ENCODE data around the gene BLCAP. TPM values are rescaled to one million over a fixed set of nuclear protein-coding genes. Genes with fewer than 3 reads are reported as not detected.

The BLCAP gene
- total and polyA plus RNA-seq, 4 donors = 53.3 to 81.5 (median 55.2) TPM

DNA sequence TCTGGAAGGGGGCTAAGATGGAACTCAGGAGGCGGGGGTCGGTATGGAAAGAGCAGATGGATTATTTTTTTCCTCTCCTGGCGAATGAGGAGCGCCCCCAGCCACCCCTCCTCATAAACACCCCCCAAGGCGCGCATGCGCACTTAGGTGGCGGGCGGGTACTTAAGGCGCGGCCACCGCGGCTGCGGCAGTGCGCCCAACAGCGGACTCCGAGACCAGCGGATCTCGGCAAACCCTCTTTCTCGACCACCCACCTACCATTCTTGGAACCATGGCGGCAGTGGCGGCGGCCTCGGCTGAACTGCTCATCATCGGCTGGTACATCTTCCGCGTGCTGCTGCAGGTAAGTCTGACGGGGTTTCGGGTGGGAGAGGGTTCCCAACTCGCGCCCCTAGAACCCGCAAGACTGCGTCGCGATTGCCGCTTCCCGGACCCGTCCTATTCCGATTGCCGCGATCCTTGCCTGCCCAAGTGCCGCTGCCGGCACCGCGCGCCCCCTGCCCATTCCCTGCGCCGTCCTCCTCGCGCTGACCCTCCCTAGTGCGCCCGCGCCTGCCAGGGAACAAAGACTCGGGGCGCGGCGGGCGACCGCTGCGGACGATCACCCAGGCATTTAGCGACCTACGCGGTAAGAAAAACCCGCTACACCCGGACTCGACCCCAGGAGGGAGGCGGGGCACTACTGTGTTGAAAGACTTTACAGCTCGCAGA, 6.5 kb downstream of the BLCAP start, which contains the start of gene NNAT:
NNAT (plus strand) TSS at position 190 of the 711 bp plus-strand sequence; CDS start at position 272, 82 bp downstream.
- no peaks in the 10 kb centered on the region for H3K9me3 ChIP-seq (ENCODE audit: control insufficient read depth in 4 of 4, insufficient read depth in 3 of 4, low read length in 3 of 4)
- 59 to 68% methylated on average over 69 of the region's 69 CpGs for WGBS, 2 donors
- no peak within 1 kb of the TSS for H3K4me3 ChIP-seq
- ATAC-seq (ENCODE audit: insufficient read depth, low FRiP score) = no peak
- no peak within 1 kb of the TSS for H3K9ac ChIP-seq (ENCODE audit: insufficient read depth in 1 of 2, low read length in 2 of 2)
- peak; percentile 75 to 79 (median 77) for DNase-seq
- no peak within 1 kb of the TSS for H3K27ac ChIP-seq (ENCODE audit: low read depth in 1 of 2, low read length in 1 of 2)
- no peaks in the 10 kb centered on the region for H3K27me3 ChIP-seq (ENCODE audit: control insufficient read depth in 3 of 3, insufficient read depth in 3 of 3, low read length in 2 of 3)
- peaks cover 19 to 45% (median 37%) of the 10 kb centered on the region in 5 donors for H3K4me1 ChIP-seq (ENCODE audit: control insufficient read depth in 5 of 5, insufficient read depth in 5 of 5, low read length in 5 of 5)
- TF ChIP-seq, protein P1, sequence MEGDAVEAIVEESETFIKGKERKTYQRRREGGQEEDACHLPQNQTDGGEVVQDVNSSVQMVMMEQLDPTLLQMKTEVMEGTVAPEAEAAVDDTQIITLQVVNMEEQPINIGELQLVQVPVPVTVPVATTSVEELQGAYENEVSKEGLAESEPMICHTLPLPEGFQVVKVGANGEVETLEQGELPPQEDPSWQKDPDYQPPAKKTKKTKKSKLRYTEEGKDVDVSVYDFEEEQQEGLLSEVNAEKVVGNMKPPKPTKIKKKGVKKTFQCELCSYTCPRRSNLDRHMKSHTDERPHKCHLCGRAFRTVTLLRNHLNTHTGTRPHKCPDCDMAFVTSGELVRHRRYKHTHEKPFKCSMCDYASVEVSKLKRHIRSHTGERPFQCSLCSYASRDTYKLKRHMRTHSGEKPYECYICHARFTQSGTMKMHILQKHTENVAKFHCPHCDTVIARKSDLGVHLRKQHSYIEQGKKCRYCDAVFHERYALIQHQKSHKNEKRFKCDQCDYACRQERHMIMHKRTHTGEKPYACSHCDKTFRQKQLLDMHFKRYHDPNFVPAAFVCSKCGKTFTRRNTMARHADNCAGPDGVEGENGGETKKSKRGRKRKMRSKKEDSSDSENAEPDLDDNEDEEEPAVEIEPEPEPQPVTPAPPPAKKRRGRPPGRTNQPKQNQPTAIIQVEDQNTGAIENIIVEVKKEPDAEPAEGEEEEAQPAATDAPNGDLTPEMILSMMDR (IDR thresholded peaks at IDR 0.05; ENCODE audit: control extremely low read depth, extremely low read depth) = no peak
- peaks cover 0 to 11% (median 2%) of the 10 kb centered on the region in 4 donors for H3K36me3 ChIP-seq (ENCODE audit: control insufficient read depth in 4 of 4, insufficient read depth in 4 of 4, low read length in 4 of 4)

DNA sequence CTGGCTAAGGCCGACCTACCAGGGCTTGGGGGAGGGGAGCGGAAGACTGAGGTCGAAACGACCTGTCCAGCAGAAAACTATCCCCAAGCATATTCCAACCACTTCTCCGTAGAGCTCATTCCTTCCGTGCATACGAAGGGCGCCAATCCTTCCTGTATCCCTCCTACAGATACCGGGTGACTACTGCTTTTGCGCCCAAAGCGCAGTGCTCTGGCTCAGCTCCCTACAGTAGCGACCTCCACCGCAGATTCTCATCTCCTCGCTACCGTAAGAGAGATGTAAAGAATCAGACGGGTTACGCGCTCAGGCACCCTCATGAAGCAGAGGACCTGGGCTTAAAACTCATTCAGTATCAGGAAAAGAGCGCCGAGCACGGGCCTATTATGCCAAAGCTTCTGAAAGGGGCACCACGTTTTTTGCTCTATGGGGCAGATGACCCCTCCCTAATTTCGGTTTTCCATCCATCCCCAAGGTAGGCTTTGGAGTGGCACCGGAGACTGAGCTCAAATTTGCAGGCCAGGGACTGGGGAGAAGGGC, 7.2 kb downstream of the BLCAP start:
- Histone ChIP-seq H3K4me1 (ENCODE audit: control insufficient read depth in 5 of 5, insufficient read depth in 5 of 5, low read length in 5 of 5) (peaks cover 13 to 41% (median 29%) of the 10 kb centered on the region in 5 donors), H3K4me3 (no peak overlapping the region), H3K27ac (ENCODE audit: low read depth in 1 of 2, low read length in 1 of 2) (no peak overlapping the region), H3K9me3 (ENCODE audit: control insufficient read depth in 4 of 4, insufficient read depth in 3 of 4, low read length in 3 of 4) (no peaks in the 10 kb centered on the region), H3K27me3 (ENCODE audit: control insufficient read depth in 3 of 3, insufficient read depth in 3 of 3, low read length in 2 of 3) (no peaks in the 10 kb centered on the region), H3K9ac (ENCODE audit: insufficient read depth in 1 of 2, low read length in 2 of 2) (no peak overlapping the region), H3K36me3 (ENCODE audit: control insufficient read depth in 4 of 4, insufficient read depth in 4 of 4, low read length in 4 of 4) (peaks cover 0 to 13% (median 2%) of the 10 kb centered on the region in 4 donors)
- DNase-seq (peak in 1 of 3 donors; percentile 23), ATAC-seq (ENCODE audit: insufficient read depth, low FRiP score) (no peak)
- 73 to 87% methylated on average over 24 of the region's 24 CpGs for WGBS, 2 donors
- TF ChIP-seq, protein P1 (IDR thresholded peaks at IDR 0.05; ENCODE audit: control extremely low read depth, extremely low read depth) = no peak

DNA sequence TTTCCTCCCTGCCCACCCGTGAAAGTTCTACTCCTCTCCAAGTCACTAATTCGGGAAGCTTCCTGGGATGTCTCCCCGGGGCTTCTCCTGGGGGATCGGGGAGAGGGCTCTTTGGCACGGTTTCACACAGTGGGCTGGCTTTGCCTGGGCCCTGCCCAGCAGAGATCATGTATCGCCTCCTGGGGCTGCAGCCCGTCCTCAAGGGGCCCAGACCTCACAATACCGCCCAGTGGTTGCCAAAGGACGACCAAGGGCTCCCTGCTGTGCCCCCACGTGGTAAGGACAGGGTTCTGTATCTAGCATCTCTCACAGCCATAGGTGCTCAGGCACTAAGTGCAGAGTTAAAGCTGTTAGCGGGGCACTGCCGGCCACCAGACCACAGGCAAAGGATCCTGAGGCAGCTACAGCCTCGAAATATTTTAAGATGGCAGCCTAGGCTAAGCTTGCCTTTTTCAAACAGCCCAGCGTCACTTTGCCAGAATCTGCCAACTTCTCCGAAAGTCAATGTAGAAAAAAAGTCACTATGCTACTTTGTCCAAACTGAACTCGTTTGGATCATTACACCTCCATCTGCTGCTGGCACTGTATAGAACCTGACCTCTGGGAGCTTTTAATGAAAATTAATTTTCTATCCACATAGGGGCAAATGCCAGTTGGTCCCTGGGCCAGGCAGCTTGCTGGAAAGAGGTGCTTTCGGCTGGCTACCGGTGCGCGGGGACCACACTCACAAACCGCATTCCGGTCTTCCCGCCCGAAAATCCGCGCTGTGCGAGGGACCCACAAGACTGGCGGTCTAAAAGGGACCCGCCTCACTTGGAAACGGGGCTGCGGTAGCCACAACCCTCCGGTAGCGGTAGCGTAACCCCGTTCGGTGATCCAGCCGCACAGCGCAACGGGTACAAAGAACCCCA, 7.9 kb downstream of the BLCAP start:
- Histone ChIP-seq H3K27me3 (ENCODE audit: control insufficient read depth in 3 of 3, insufficient read depth in 3 of 3, low read length in 2 of 3) (no peaks in the 10 kb centered on the region), H3K36me3 (ENCODE audit: control insufficient read depth in 4 of 4, insufficient read depth in 4 of 4, low read length in 4 of 4) (peaks cover 0 to 20% (median 2%) of the 10 kb centered on the region in 4 donors), H3K9ac (ENCODE audit: insufficient read depth in 1 of 2, low read length in 2 of 2) (no peak overlapping the region), H3K4me1 (ENCODE audit: control insufficient read depth in 5 of 5, insufficient read depth in 5 of 5, low read length in 5 of 5) (peaks cover 12 to 37% (median 27%) of the 10 kb centered on the region in 5 donors), H3K9me3 (ENCODE audit: control insufficient read depth in 4 of 4, insufficient read depth in 3 of 4, low read length in 3 of 4) (no peaks in the 10 kb centered on the region), H3K27ac (ENCODE audit: low read depth in 1 of 2, low read length in 1 of 2) (peak overlapping the region; percentile 5 to 55), H3K4me3 (no peak overlapping the region)
- DNase-seq = peak; percentile 59 to 63 (median 60)
- ATAC-seq (ENCODE audit: insufficient read depth, low FRiP score) = no peak
- WGBS, 2 donors = 77 to 81% methylated on average over 39 of the region's 39 CpGs
- TF ChIP-seq, protein P1 (IDR thresholded peaks at IDR 0.05; ENCODE audit: control extremely low read depth, extremely low read depth) = no peak
